ENCODE data around the gene DUSP16. TPM values are rescaled to one million over a fixed set of nuclear protein-coding genes. Genes with fewer than 3 reads are reported as not detected.

The DUSP16 gene
- total RNA-seq, 4 donors from 2014 or later, result 15.3 to 29.0 (median 25.0) TPM

DNA sequence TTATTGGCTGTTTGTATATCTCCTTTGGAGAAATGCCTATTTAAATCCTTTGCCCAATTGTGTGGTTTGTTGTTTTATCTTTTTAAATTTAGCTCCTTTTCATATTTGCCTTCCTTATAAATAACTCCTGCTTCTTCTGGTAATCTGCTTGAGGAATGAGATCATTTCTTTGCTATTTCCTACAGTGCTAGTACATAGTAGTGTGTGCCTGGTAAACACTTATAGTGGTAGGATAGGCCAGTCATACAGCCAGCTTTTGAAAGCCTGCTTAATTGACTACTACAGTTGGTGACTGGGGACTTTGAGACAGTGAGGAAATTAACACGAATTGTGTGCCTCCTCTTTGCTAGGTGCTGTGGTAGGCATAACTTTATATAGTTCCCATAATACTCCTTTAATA is 137.0 kb downstream of the DUSP16 start:
- DNase-seq (ENCODE audit: low spot score in 2 of 2), result no peak
- WGBS, 2 donors, result 69 to 89% methylated on average over 1 of the region's 1 CpG
- H3K4me3 ChIP-seq (ENCODE audit: low read depth, poor library complexity, severe bottlenecking), result no peak overlapping the region
- intact Hi-C loops (cut with DNase I; ENCODE audit: low total_unique reads), result no loop called here
- TF ChIP-seq CTCF (IDR thresholded peaks at IDR 0.05) (no peak), POLR2A (IDR thresholded peaks at IDR 0.05) (no peak)

GRCh38 chr12:12425001-12425400 is 137.7 kb downstream of the DUSP16 start:
- no peak for DNase-seq (ENCODE audit: low spot score in 2 of 2)
- 94 to 100% methylated on average over 2 of the region's 2 CpGs for WGBS, 2 donors
- H3K4me3 ChIP-seq (ENCODE audit: low read depth, poor library complexity, severe bottlenecking), result no peak overlapping the region
- TF ChIP-seq POLR2A (IDR thresholded peaks at IDR 0.05) (no peak), CTCF (IDR thresholded peaks at IDR 0.05) (no peak)
- intact Hi-C loops (cut with DNase I; ENCODE audit: low total_unique reads), result no loop called here

Other genes starting within 250 kb of the DUSP16 start
- gene MANSC1, start 212.6 kb downstream of the DUSP16 start, total RNA-seq, result 10 to 100 TPM in 3 of 4 donors, 1 to 10 TPM in 1; 9.0 to 39.2 (median 17.2) TPM
- 10 to 100 TPM in 2 of 4 donors, 1 to 10 TPM in 2; 5.3 to 13.4 (median 10.1) TPM for gene BORCS5, start 205.8 kb downstream of the DUSP16 start, total RNA-seq
- 10 to 100 TPM; 36.1 to 47.0 (median 44.5) TPM for gene CREBL2, start 49.0 kb upstream of the DUSP16 start, total RNA-seq
- gene GPR19, start 133.3 kb upstream of the DUSP16 start, total RNA-seq, result under 1 TPM in 1 of 4 donors, not detected in 3; 0.13 TPM
- gene CDKN1B, start 154.5 kb upstream of the DUSP16 start, total RNA-seq, result 100 to 1,000 TPM in 3 of 4 donors, 10 to 100 TPM in 1; 74.3 to 104 (median 101) TPM
- gene APOLD1, start 222.8 kb upstream of the DUSP16 start, total RNA-seq, result 10 to 100 TPM; 26.1 to 89.7 (median 34.7) TPM

Measured in lower leg skin (tissue), 4 donors.